Measurements from ENCODE around the gene CDH22. TPM values are rescaled to one million over a fixed set of nuclear protein-coding genes. Genes with fewer than 3 reads are reported as not detected.

Gene CDH22
- total and polyA plus RNA-seq, 10 of the 15 experiments (the other 5 are each of a cell fraction or from before 2014, with no cell fraction given) = not detected

- no peaks in the 10 kb centered on the region for H4K20me1 ChIP-seq (ENCODE audit: control insufficient read depth, insufficient read depth)
- intact Hi-C loops (cut with micrococcal nuclease; ENCODE audit: unreplicated experiment) = no loop called here
- ChIA-PET POLR2A (no interaction called here), SMC1A (ENCODE audit: uncharacterized antibody, unreplicated experiment) (no interaction called here), RAD21 (ENCODE audit: unreplicated experiment) (no interaction called here), CTCF (no interaction called here)
- H2AFZ ChIP-seq (ENCODE audit: control insufficient read depth, low read depth, low read length) = no peak overlapping the region
- H3K79me2 ChIP-seq (ENCODE audit: control insufficient read depth, insufficient read depth, low read length) = no peaks in the 10 kb centered on the region
- H3K4me3 ChIP-seq = no peak overlapping the region
- FAIRE-seq (no peak), DNase-seq (ENCODE audit: low read depth, low spot score) (no peak), ATAC-seq (no peak)
- H3K36me3 ChIP-seq (ENCODE audit: control insufficient read depth in 2 of 2, insufficient read depth in 2 of 2, low read length in 1 of 2) = no peaks in the 10 kb centered on the region
- in situ Hi-C loops (cut with MboI) = no loop called here
- BruUV-seq (replicated peaks) = no TSS peak
- H3K4me1 ChIP-seq (ENCODE audit: control insufficient read depth, insufficient read depth, low read length) = no peaks in the 10 kb centered on the region
- no peak overlapping the region for H3K9ac ChIP-seq (ENCODE audit: control insufficient read depth, insufficient read depth, low read length)
- H3K27me3 ChIP-seq (replicated peaks in 1 of 2; ENCODE audit: control insufficient read depth in 2 of 2, insufficient read depth in 2 of 2, low read length in 1 of 2) = no peaks in the 10 kb centered on the region; a peak in 1 of 4 replicates
- 0% methylated on average over 1 of the region's 1 CpG for WGBS (ENCODE audit: insufficient coverage, insufficient replicate concordance, low lambda C conversion rate, missing lambda C conversion rate)
- H3K27ac ChIP-seq (ENCODE audit: control insufficient read depth, insufficient read depth) = no peak overlapping the region
- H3K9me3 ChIP-seq (replicated peaks; ENCODE audit: control insufficient read depth, insufficient read depth, low read length) = no peaks in the 10 kb centered on the region
- no peak overlapping the region for H3K4me2 ChIP-seq (ENCODE audit: control insufficient read depth, insufficient read depth)
- TF ChIP-seq, protein P1, sequence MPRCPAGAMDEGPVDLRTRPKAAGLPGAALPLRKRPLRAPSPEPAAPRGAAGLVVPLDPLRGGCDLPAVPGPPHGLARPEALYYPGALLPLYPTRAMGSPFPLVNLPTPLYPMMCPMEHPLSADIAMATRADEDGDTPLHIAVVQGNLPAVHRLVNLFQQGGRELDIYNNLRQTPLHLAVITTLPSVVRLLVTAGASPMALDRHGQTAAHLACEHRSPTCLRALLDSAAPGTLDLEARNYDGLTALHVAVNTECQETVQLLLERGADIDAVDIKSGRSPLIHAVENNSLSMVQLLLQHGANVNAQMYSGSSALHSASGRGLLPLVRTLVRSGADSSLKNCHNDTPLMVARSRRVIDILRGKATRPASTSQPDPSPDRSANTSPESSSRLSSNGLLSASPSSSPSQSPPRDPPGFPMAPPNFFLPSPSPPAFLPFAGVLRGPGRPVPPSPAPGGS (IDR thresholded peaks at IDR 0.05; ENCODE audit: borderline replicate concordance, insufficient read depth, low read depth, low read length, poor library complexity, severe bottlenecking) = no peak
- TF ChIP-seq SMC3 (IDR thresholded peaks at IDR 0.05; ENCODE audit: borderline replicate concordance, low read length) (no peak), RAD21 (IDR thresholded peaks at IDR 0.05; ENCODE audit: insufficient read depth, low read depth, low read length) (no peak), ZNF384 (IDR thresholded peaks at IDR 0.05; ENCODE audit: borderline replicate concordance, low read depth, low read length) (no peak), CBX5 (IDR thresholded peaks at IDR 0.05; ENCODE audit: low read depth) (no peak), POU2F2 (IDR thresholded peaks at IDR 0.05; ENCODE audit: borderline replicate concordance, low read depth, low read length) (no peak), BCLAF1 (IDR thresholded peaks at IDR 0.05) (no peak)
- TF ChIP-seq, protein P2, sequence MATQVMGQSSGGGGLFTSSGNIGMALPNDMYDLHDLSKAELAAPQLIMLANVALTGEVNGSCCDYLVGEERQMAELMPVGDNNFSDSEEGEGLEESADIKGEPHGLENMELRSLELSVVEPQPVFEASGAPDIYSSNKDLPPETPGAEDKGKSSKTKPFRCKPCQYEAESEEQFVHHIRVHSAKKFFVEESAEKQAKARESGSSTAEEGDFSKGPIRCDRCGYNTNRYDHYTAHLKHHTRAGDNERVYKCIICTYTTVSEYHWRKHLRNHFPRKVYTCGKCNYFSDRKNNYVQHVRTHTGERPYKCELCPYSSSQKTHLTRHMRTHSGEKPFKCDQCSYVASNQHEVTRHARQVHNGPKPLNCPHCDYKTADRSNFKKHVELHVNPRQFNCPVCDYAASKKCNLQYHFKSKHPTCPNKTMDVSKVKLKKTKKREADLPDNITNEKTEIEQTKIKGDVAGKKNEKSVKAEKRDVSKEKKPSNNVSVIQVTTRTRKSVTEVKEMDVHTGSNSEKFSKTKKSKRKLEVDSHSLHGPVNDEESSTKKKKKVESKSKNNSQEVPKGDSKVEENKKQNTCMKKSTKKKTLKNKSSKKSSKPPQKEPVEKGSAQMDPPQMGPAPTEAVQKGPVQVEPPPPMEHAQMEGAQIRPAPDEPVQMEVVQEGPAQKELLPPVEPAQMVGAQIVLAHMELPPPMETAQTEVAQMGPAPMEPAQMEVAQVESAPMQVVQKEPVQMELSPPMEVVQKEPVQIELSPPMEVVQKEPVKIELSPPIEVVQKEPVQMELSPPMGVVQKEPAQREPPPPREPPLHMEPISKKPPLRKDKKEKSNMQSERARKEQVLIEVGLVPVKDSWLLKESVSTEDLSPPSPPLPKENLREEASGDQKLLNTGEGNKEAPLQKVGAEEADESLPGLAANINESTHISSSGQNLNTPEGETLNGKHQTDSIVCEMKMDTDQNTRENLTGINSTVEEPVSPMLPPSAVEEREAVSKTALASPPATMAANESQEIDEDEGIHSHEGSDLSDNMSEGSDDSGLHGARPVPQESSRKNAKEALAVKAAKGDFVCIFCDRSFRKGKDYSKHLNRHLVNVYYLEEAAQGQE (IDR thresholded peaks at IDR 0.05; ENCODE audit: low read depth, low read length) = no peak
- TF ChIP-seq, protein P3, sequence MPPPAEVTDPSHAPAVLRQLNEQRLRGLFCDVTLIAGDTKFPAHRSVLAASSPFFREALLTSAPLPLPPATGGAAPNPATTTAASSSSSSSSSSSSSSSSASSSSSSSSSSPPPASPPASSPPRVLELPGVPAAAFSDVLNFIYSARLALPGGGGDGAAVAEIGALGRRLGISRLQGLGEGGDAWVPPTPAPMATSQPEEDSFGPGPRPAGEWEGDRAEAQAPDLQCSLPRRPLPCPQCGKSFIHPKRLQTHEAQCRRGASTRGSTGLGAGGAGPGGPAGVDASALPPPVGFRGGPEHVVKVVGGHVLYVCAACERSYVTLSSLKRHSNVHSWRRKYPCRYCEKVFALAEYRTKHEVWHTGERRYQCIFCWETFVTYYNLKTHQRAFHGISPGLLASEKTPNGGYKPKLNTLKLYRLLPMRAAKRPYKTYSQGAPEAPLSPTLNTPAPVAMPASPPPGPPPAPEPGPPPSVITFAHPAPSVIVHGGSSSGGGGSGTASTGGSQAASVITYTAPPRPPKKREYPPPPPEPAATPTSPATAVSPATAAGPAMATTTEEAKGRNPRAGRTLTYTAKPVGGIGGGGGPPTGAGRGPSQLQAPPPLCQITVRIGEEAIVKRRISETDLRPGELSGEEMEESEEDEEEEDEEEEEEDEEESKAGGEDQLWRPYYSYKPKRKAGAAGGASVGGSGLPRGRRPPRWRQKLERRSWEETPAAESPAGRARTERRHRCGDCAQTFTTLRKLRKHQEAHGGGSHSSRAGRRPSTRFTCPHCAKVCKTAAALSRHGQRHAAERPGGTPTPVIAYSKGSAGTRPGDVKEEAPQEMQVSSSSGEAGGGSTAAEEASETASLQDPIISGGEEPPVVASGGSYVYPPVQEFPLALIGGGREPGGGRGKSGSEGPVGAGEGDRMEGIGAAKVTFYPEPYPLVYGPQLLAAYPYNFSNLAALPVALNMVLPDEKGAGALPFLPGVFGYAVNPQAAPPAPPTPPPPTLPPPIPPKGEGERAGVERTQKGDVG (CRISPR knock-in tag; IDR thresholded peaks at IDR 0.05) = no peak
Observed at GRCh38 chr20:46259260-46259859, 48.9 kb downstream of the CDH22 start.

Data from GM12878 (cell line).